ENCODE data around the gene WDR73.

GRCh38 chr15:84649706-84650105 lies 4.4 kb downstream of the WDR73 start:
- TF ChIP-seq, protein P1, sequence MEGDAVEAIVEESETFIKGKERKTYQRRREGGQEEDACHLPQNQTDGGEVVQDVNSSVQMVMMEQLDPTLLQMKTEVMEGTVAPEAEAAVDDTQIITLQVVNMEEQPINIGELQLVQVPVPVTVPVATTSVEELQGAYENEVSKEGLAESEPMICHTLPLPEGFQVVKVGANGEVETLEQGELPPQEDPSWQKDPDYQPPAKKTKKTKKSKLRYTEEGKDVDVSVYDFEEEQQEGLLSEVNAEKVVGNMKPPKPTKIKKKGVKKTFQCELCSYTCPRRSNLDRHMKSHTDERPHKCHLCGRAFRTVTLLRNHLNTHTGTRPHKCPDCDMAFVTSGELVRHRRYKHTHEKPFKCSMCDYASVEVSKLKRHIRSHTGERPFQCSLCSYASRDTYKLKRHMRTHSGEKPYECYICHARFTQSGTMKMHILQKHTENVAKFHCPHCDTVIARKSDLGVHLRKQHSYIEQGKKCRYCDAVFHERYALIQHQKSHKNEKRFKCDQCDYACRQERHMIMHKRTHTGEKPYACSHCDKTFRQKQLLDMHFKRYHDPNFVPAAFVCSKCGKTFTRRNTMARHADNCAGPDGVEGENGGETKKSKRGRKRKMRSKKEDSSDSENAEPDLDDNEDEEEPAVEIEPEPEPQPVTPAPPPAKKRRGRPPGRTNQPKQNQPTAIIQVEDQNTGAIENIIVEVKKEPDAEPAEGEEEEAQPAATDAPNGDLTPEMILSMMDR (IDR thresholded peaks at IDR 0.05) = no peak
- TF ChIP-seq POLR2A (IDR thresholded peaks at IDR 0.05) = no peak

All from Peyer's patch (tissue), 4 donors.